Neural progenitor cell (in vitro differentiated cells): ENCODE data around the gene PTPRN2.

Source experiments
- EZH2 ChIP-seq: fragments of 200-600 bp; sonication (generic); IDR thresholded peaks from 2 replicates; pipeline ENCODE4 v1.6.1; 2017; ENCODE audit warnings: antibody characterized with exemption, mild to moderate bottlenecking, moderate library complexity
- EZH2phosphoT487 ChIP-seq: fragments of 200-600 bp; sonication (generic); IDR thresholded peaks from 2 replicates; pipeline ENCODE4 v1.6.1; 2017; ENCODE audit warnings: antibody characterized with exemption
- TF ChIP-seq, protein P1 (sequence below): fragments of 200-600 bp; sonication (generic); IDR thresholded peaks from 2 replicates; pipeline ENCODE4 v1.5.1; 2017; ENCODE audit warnings: antibody characterized with exemption, mild to moderate bottlenecking

DNA sequence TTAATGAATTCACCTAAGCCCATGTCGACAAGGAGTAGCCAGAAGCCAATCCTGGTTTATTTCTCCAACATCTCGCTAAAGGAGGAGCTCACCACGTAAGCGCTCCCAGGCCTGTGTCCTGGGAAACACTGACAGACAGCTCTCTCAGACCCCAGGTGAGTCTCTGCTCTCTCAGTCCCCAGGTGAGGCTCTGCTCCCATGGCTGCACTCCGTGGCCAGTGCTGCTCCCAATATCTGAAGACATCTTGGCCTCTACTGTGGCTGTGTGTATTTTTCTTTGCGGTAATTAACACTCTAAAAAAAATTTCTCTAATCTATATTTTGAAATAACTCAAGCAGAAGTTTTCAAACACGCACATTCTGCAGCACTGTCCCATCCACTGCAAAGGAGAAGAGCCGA is 564.5 kb downstream of the PTPRN2 start:
- TF ChIP-seq, protein P1, sequence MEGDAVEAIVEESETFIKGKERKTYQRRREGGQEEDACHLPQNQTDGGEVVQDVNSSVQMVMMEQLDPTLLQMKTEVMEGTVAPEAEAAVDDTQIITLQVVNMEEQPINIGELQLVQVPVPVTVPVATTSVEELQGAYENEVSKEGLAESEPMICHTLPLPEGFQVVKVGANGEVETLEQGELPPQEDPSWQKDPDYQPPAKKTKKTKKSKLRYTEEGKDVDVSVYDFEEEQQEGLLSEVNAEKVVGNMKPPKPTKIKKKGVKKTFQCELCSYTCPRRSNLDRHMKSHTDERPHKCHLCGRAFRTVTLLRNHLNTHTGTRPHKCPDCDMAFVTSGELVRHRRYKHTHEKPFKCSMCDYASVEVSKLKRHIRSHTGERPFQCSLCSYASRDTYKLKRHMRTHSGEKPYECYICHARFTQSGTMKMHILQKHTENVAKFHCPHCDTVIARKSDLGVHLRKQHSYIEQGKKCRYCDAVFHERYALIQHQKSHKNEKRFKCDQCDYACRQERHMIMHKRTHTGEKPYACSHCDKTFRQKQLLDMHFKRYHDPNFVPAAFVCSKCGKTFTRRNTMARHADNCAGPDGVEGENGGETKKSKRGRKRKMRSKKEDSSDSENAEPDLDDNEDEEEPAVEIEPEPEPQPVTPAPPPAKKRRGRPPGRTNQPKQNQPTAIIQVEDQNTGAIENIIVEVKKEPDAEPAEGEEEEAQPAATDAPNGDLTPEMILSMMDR = no peak
- TF ChIP-seq EZH2 = no peak
- no peak for TF ChIP-seq EZH2phosphoT487
